ENCODE data around the gene PNLIP.

DNA sequence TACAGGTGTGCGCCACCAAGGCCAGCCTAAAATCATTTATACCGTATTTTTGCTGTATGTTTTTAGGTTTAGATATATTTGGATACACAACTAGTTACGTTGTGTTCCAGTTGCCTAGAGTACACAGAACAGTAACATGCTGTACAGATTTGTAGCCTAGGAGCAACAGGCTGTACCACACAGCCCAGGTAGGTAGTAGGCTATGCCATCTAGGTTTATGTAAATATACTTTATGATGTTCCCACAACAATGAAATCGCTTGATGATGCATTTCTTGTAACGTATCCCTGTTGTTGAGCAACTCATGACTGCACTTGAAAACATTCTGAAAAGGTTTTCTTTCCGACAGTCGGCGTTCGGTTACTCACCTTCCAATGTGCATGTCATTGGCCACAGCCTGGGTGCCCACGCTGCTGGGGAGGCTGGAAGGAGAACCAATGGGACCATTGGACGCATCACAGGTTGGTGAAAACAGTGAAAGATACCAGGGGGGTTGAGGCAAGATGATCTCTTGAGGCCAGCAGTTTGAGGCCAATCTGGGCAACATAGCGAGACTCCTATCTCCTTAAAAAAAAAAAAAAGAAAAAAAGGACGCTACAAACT, 7.7 kb downstream of the PNLIP start:
- TF ChIP-seq, protein P1, sequence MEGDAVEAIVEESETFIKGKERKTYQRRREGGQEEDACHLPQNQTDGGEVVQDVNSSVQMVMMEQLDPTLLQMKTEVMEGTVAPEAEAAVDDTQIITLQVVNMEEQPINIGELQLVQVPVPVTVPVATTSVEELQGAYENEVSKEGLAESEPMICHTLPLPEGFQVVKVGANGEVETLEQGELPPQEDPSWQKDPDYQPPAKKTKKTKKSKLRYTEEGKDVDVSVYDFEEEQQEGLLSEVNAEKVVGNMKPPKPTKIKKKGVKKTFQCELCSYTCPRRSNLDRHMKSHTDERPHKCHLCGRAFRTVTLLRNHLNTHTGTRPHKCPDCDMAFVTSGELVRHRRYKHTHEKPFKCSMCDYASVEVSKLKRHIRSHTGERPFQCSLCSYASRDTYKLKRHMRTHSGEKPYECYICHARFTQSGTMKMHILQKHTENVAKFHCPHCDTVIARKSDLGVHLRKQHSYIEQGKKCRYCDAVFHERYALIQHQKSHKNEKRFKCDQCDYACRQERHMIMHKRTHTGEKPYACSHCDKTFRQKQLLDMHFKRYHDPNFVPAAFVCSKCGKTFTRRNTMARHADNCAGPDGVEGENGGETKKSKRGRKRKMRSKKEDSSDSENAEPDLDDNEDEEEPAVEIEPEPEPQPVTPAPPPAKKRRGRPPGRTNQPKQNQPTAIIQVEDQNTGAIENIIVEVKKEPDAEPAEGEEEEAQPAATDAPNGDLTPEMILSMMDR (IDR thresholded peaks at IDR 0.05) = no peak
- no peak for TF ChIP-seq POLR2A (IDR thresholded peaks at IDR 0.05)
- no peak for TF ChIP-seq EP300 (IDR thresholded peaks at IDR 0.05)

All from tibial nerve (tissue), 4 donors.